NB4 (cell line): ENCODE results near the gene LILRB5.
"Not testable (repeated sequence)": the region's sequence is repeated elsewhere in the genome, so short reads cannot be mapped to it uniquely, and the experiment has no call there.

ENCODE experiments used
- DNase-seq: peaks from one replicate; pipeline ENCODE4 v3.0.0; 2010; ENCODE audit warnings: low read depth
- H3K4me3 ChIP-seq: one replicate; pipeline ENCODE4 v1.5.1; 2011; ENCODE audit warnings: mild to moderate bottlenecking, low read depth, low read length, moderate library complexity
- MYC ChIP-seq: IDR thresholded peaks from 2 replicates; pipeline ENCODE4 v1.6.1; 2011; ENCODE audit warnings: low read depth, low read length
- POLR2A ChIP-seq: IDR thresholded peaks from 2 replicates; pipeline ENCODE4 v1.6.1; 2011; ENCODE audit warnings: mild to moderate bottlenecking; ENCODE audit not compliant: insufficient read length; ENCODE audit errors: extremely low read depth
- TF ChIP-seq, protein P1 (sequence below): IDR thresholded peaks from 2 replicates; pipeline ENCODE4 v1.6.1; 2011; ENCODE audit warnings: low read depth, low read length
- TF ChIP-seq, protein P2 (sequence below): IDR thresholded peaks from one replicate; pipeline ENCODE4 v1.5.1; 2012; ENCODE audit warnings: low read depth, low read length

Gene LILRB5

GRCh38 chr19:54216869-54217268 is 40.2 kb downstream of the LILRB5 start:
- TF ChIP-seq MYC: no peak
- TF ChIP-seq, protein P1, sequence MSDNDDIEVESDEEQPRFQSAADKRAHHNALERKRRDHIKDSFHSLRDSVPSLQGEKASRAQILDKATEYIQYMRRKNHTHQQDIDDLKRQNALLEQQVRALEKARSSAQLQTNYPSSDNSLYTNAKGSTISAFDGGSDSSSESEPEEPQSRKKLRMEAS: no peak
- TF ChIP-seq, protein P2, sequence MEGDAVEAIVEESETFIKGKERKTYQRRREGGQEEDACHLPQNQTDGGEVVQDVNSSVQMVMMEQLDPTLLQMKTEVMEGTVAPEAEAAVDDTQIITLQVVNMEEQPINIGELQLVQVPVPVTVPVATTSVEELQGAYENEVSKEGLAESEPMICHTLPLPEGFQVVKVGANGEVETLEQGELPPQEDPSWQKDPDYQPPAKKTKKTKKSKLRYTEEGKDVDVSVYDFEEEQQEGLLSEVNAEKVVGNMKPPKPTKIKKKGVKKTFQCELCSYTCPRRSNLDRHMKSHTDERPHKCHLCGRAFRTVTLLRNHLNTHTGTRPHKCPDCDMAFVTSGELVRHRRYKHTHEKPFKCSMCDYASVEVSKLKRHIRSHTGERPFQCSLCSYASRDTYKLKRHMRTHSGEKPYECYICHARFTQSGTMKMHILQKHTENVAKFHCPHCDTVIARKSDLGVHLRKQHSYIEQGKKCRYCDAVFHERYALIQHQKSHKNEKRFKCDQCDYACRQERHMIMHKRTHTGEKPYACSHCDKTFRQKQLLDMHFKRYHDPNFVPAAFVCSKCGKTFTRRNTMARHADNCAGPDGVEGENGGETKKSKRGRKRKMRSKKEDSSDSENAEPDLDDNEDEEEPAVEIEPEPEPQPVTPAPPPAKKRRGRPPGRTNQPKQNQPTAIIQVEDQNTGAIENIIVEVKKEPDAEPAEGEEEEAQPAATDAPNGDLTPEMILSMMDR: no peak
- no peak for TF ChIP-seq POLR2A
- DNase-seq: no peak
- no peak overlapping the region for H3K4me3 ChIP-seq

GRCh38 chr19:54214734-54215133 is 42.3 kb downstream of the LILRB5 start:
- not testable (repeated sequence) for H3K4me3 ChIP-seq, DNase-seq

- not testable (repeated sequence) for H3K4me3 ChIP-seq, DNase-seq
Measured at GRCh38 chr19:54214217-54214616, 42.9 kb downstream of the LILRB5 start.

DNA sequence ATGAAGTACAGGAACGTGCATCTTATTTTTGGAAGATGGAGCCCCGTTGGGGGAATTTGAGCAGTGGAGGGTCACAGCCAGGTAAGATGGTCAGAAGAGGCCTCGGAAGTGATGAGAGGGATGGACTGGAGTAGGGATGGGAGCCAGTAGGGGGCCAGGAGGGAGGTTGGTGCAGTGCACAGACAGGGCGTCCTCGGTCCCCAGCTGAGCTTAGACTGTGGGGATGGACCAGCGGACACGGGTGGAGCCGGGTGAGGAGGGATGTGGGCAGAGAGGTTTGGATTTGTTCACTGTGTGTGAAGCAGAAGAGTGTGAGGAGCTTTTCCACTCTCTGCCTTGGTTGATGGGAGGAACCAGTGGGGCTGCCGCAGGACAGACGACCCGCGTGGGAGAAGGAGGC is 45.8 kb downstream of the LILRB5 start:
- TF ChIP-seq, protein P1: no peak
- TF ChIP-seq POLR2A: no peak
- no peak for TF ChIP-seq MYC
- TF ChIP-seq, protein P2: no peak
- no peak for DNase-seq

GRCh38 chr19:54209811-54210494 is 47.1 kb downstream of the LILRB5 start:
- TF ChIP-seq, protein P2: no peak
- TF ChIP-seq, protein P1: no peak
- no peak for TF ChIP-seq POLR2A
- TF ChIP-seq MYC: no peak
- H3K4me3 ChIP-seq: no peak overlapping the region
- peak; percentile 52 for DNase-seq

More for the DNA sequence above, 45.8 kb downstream of the LILRB5 start:
- no peak overlapping the region for H3K4me3 ChIP-seq

DNA sequence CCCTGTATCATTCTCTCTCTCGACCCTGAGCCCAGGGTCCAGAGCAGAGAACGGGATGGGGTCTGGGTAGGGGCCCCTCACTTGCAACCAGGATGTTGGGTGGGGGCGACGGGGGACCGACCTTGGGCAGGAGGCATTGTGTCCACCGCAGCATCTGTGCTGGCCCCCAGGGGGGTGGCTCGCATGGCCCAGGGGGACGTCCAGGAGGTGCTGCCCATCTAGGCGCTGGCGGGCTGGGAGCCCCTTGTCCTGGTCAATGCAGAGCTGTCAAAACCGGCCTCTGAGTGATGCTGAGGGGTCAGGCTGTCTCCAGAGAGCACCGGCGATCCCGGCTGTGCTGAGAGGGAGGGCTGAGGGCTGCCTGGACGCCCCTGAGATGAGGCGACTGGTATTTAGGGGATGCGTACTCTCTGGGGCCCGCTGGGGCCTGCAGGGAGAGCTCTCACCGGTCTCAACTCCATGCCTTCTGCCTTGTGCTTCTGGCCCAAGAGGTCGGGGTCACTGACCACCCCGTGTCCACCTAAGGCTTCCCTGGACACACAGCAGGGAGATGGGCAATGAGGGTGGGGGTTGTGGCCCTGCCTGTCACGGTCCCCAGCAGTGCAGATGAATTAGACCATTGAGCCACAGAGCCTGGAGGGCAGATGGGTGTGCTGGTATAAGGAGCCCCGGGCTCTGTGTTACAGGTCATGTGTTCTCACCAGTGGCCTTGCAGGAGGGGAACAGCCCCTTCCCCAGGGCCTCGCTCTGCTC is 47.8 kb downstream of the LILRB5 start:
- no peak for DNase-seq
- TF ChIP-seq POLR2A (no peak), MYC (no peak)
- TF ChIP-seq, protein P1: no peak
- TF ChIP-seq, protein P2: no peak
- no peak overlapping the region for H3K4me3 ChIP-seq

GRCh38 chr19:54208784-54209057 is 48.4 kb downstream of the LILRB5 start:
- no peak for DNase-seq

More at GRCh38 chr19:54208784-54209057, 48.4 kb downstream of the LILRB5 start:
- TF ChIP-seq, protein P2: no peak
- TF ChIP-seq, protein P1: no peak
- TF ChIP-seq POLR2A (no peak), MYC (no peak)
- no peak overlapping the region for H3K4me3 ChIP-seq
